DOHH2 (cell line): ENCODE measurements around the gene SLC39A1.

Source experiments
- H3F3A ChIP-seq: fragments of 200-600 bp; sonication (generic), shearing (Covaris generic); 2 replicates; pipeline ENCODE4 v1.6.0; 2016; ENCODE audit warnings: antibody characterized with exemption, mild to moderate bottlenecking; ENCODE audit not compliant: control insufficient read depth, insufficient read depth
- H3K27ac ChIP-seq: fragments of 200-600 bp; sonication (generic); 2 replicates; pipeline ENCODE4 v1.5.1; 2014; ENCODE audit warnings: low read depth, mild to moderate bottlenecking, low read length, moderate library complexity
- H3K27me3 ChIP-seq: fragments of 200-600 bp; sonication (generic); 2 replicates; pipeline ENCODE4 v1.6.1; 2014; ENCODE audit warnings: mild to moderate bottlenecking, low read length, mixed read lengths; ENCODE audit not compliant: control insufficient read depth
- H3K36me3 ChIP-seq: fragments of 200-600 bp; sonication (generic); 2 replicates; pipeline ENCODE4 v1.6.1; 2014; ENCODE audit warnings: mild to moderate bottlenecking, low read length, moderate library complexity, mixed read lengths; ENCODE audit not compliant: control insufficient read depth
- H3K4me1 ChIP-seq: fragments of 200-600 bp; sonication (generic); 2 replicates; pipeline ENCODE4 v1.6.1; 2014; ENCODE audit warnings: mild to moderate bottlenecking, low read length, mixed read lengths; ENCODE audit not compliant: control insufficient read depth
- H3K4me2 ChIP-seq: fragments of 200-600 bp; sonication (generic); 2 replicates; pipeline ENCODE4 v1.6.0; 2014; ENCODE audit warnings: mild to moderate bottlenecking, low read length, moderate library complexity
- H3K4me3 ChIP-seq: fragments of 200-600 bp; sonication (generic); 2 replicates; pipeline ENCODE4 v1.5.1; 2014; ENCODE audit warnings: mild to moderate bottlenecking, low read length, mixed read lengths
- H3K79me2 ChIP-seq: fragments of 200-600 bp; sonication (generic); 2 replicates; pipeline ENCODE4 v1.6.1; 2014; ENCODE audit warnings: mild to moderate bottlenecking, low read length, mixed read lengths; ENCODE audit not compliant: control insufficient read depth
- H3K9me2 ChIP-seq: fragments of 200-600 bp; sonication (generic); replicated peaks from 2 replicates; pipeline ENCODE4 v1.6.1; 2014; ENCODE audit warnings: mild to moderate bottlenecking, low read length, mixed read lengths; ENCODE audit not compliant: control insufficient read depth
- H3K9me3 ChIP-seq: fragments of 200-600 bp; sonication (generic); 2 replicates; pipeline ENCODE4 v1.6.1; 2014; ENCODE audit warnings: antibody characterized with exemption, low read length, mixed read lengths; ENCODE audit not compliant: control insufficient read depth, insufficient read depth
- H4K20me1 ChIP-seq: fragments of 200-600 bp; sonication (generic); 2 replicates; pipeline ENCODE4 v1.6.0; 2014; ENCODE audit warnings: low read depth, mild to moderate bottlenecking, antibody characterized with exemption, low read length, moderate library complexity; ENCODE audit not compliant: control insufficient read depth, insufficient read depth
- EZH2phosphoT487 ChIP-seq: fragments of 200-600 bp; sonication (generic); IDR thresholded peaks from 2 replicates; pipeline ENCODE4 v1.6.1; 2017; ENCODE audit warnings: borderline replicate concordance, mild to moderate bottlenecking, antibody characterized with exemption, low read length, moderate library complexity, mixed read lengths
- TF ChIP-seq, protein P1 (sequence below): fragments of 200-600 bp; sonication (generic); IDR thresholded peaks from one replicate; pipeline ENCODE4 v1.5.1; 2014; ENCODE audit warnings: antibody characterized with exemption, mild to moderate bottlenecking, low read depth, low read length; ENCODE audit not compliant: poor library complexity, severe bottlenecking

SLC39A1 gene

GRCh38 chr1:153922972-153923925 lies 40.1 kb downstream of the SLC39A1 start, which contains the start of gene GATAD2B:
Gene GATAD2B, minus strand, starts transcription at chr1:153922972. Its CDS starts 94,625 bp downstream, at chr1:153828347.
- Histone ChIP-seq H3K36me3 (peaks cover 40% of the 10 kb centered on the region), H3K27ac (peak within 1 kb of the TSS; percentile 91)
- TF ChIP-seq, protein P1, sequence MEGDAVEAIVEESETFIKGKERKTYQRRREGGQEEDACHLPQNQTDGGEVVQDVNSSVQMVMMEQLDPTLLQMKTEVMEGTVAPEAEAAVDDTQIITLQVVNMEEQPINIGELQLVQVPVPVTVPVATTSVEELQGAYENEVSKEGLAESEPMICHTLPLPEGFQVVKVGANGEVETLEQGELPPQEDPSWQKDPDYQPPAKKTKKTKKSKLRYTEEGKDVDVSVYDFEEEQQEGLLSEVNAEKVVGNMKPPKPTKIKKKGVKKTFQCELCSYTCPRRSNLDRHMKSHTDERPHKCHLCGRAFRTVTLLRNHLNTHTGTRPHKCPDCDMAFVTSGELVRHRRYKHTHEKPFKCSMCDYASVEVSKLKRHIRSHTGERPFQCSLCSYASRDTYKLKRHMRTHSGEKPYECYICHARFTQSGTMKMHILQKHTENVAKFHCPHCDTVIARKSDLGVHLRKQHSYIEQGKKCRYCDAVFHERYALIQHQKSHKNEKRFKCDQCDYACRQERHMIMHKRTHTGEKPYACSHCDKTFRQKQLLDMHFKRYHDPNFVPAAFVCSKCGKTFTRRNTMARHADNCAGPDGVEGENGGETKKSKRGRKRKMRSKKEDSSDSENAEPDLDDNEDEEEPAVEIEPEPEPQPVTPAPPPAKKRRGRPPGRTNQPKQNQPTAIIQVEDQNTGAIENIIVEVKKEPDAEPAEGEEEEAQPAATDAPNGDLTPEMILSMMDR, result no peak
- no peak for TF ChIP-seq EZH2phosphoT487

GRCh38 chr1:153922076-153922971 lies 41.0 kb downstream of the SLC39A1 start:
- Histone ChIP-seq H3K9me3 (no peaks in the 10 kb centered on the region), H3K79me2 (peaks cover 65% of the 10 kb centered on the region), H3K27ac (peak overlapping the region; percentile 91), H3K4me2 (peak overlapping the region; percentile 94), H3K4me3 (peak overlapping the region; percentile 93), H4K20me1 (peaks cover 32% of the 10 kb centered on the region), H3K4me1 (peaks cover 41% of the 10 kb centered on the region), H3K36me3 (peaks cover 47% of the 10 kb centered on the region), H3K9me2 (no peaks in the 10 kb centered on the region), H3K27me3 (no peaks in the 10 kb centered on the region), H3F3A (peaks cover 14% of the 10 kb centered on the region)
- TF ChIP-seq EZH2phosphoT487, result no peak
- TF ChIP-seq, protein P1, result peak; percentile 35

More at GRCh38 chr1:153922972-153923925, 40.1 kb downstream of the SLC39A1 start, which contains the start of gene GATAD2B:
- Histone ChIP-seq H3K79me2 (peaks cover 55% of the 10 kb centered on the region), H3K27me3 (no peaks in the 10 kb centered on the region), H3K4me1 (peaks cover 40% of the 10 kb centered on the region), H3K9me3 (no peaks in the 10 kb centered on the region), H3F3A (peaks cover 21% of the 10 kb centered on the region), H3K9me2 (no peaks in the 10 kb centered on the region), H4K20me1 (peaks cover 27% of the 10 kb centered on the region), H3K4me3 (peak within 1 kb of the TSS; percentile 93), H3K4me2 (peak within 1 kb of the TSS; percentile 94)

- no peak for TF ChIP-seq EZH2phosphoT487
- TF ChIP-seq, protein P1, result no peak
- Histone ChIP-seq H3K27me3 (no peaks in the 10 kb centered on the region), H3K9me3 (no peaks in the 10 kb centered on the region), H3K4me1 (peaks cover 41% of the 10 kb centered on the region), H3F3A (peaks cover 14% of the 10 kb centered on the region), H3K9me2 (no peaks in the 10 kb centered on the region), H3K36me3 (peaks cover 47% of the 10 kb centered on the region), H3K4me2 (peak overlapping the region; percentile 94), H3K27ac (peak overlapping the region; percentile 91), H3K79me2 (peaks cover 70% of the 10 kb centered on the region), H4K20me1 (peaks cover 32% of the 10 kb centered on the region), H3K4me3 (peak overlapping the region; percentile 93)
Measured at GRCh38 chr1:153921803-153922075, 41.6 kb downstream of the SLC39A1 start.
